ENCODE measurements around the gene TAB2.

Gene TAB2

DNA sequence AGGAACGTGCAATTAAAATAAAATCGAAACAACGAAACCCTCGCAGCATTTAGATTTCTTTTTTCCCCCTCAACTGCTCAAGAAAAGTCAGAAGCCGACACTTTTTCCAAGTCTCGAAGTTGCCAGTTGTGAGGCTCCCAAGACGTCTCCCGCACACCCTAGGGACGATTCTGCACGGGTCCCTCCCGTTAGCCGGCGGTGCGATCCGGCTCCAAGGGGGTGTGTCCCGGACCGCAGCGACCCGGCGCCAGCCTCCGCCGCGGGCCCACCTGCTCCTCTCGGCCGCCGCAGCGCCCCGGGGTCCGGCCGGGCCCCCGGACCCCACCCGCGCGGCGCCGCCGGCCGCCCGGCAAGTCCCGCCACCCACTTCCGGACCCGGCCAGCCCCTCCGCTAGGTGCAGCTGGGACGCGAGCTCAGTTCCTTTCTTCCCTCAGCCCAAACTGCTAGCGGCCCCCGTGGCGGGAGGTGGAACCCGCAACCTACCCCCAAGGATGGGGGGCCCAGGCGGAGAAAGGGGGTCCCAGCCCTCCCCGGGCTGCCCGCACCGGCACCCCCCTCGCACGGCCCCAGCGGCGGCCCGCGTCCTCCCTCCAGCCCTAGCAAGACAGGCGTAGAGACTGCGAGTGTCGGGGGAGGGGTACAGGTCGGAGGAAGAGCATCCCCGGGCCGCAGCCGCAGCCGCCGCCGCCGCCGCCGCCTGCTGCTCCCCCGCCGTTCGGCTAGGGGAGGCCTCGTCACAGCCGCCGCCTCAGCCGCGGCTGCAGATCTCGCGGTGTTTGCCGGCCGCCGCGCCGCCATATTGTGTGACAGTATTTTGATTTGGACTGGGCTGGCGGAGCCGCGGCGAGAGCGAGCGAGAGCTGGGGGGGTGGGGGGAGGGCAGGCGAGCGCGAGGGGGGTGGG is 520 bp upstream of the TAB2 start (continued):
- TF ChIP-seq ZNF354C (tag by site-specific recombination; IDR thresholded peaks at IDR 0.05; ENCODE audit: borderline replicate concordance, low read depth) (no peak), INSM2 (tag by site-specific recombination; IDR thresholded peaks at IDR 0.05) (no peak), ZNF777 (tag by site-specific recombination; IDR thresholded peaks at IDR 0.05; ENCODE audit: borderline replicate concordance) (peak; percentile 37; the same call in 1 of the 2 replicates), SP2 (tag by site-specific recombination; IDR thresholded peaks at IDR 0.05) (no peak), ZNF37A (tag by site-specific recombination; IDR thresholded peaks at IDR 0.05) (peak; percentile 63; the same call in 1 of the 2 replicates), ZNF138 (tag by site-specific recombination; IDR thresholded peaks at IDR 0.05; ENCODE audit: borderline replicate concordance) (no peak), ZIC2 (tag by site-specific recombination; IDR thresholded peaks at IDR 0.05) (peak; percentile 58), ZNF394 (tag by site-specific recombination; IDR thresholded peaks at IDR 0.05; ENCODE audit: borderline replicate concordance) (peak; percentile 45; the same call in 1 of the 2 replicates), HOXD13 (CRISPR knock-in tag; IDR thresholded peaks at IDR 0.05; ENCODE audit: borderline replicate concordance) (no peak), KLF9 (tag by site-specific recombination; IDR thresholded peaks at IDR 0.05; ENCODE audit: low read depth) (peak; percentile 57), ZBTB26 (tag by site-specific recombination; optimal IDR thresholded peaks at IDR 0.05) (peak; percentile 71), ZNF184 (tag by site-specific recombination; IDR thresholded peaks at IDR 0.05) (no peak), GFI1B (tag by site-specific recombination; IDR thresholded peaks at IDR 0.05) (no peak), ZSCAN5A (tag by site-specific recombination; IDR thresholded peaks at IDR 0.05) (peak; percentile 87; the same call in 1 of the 2 replicates), ZNF416 (tag by site-specific recombination; IDR thresholded peaks at IDR 0.05) (no peak), ZNF544 (tag by site-specific recombination; IDR thresholded peaks at IDR 0.05) (no peak), ZNF560 (tag by site-specific recombination; IDR thresholded peaks at IDR 0.05; ENCODE audit: borderline replicate concordance) (no peak), ZNF600 (tag by site-specific recombination; IDR thresholded peaks at IDR 0.05) (peak; percentile 71), AEBP2 (tag by site-specific recombination; IDR thresholded peaks at IDR 0.05; ENCODE audit: borderline replicate concordance) (no peak), ZNF610 (tag by site-specific recombination; IDR thresholded peaks at IDR 0.05; ENCODE audit: borderline replicate concordance) (no peak), ZNF707 (tag by site-specific recombination; IDR thresholded peaks at IDR 0.05) (no peak), ZXDB (tag by site-specific recombination; IDR thresholded peaks at IDR 0.05) (peak; percentile 74; the same call in 1 of the 2 replicates), HOXA7 (CRISPR knock-in tag; IDR thresholded peaks at IDR 0.05; ENCODE audit: borderline replicate concordance) (no peak), BCL6B (tag by site-specific recombination; IDR thresholded peaks at IDR 0.05) (0 out of 2 replicates have a peak, but pooled peaks have one; percentile 29), ZNF670 (tag by site-specific recombination; IDR thresholded peaks at IDR 0.05; ENCODE audit: low read depth) (no peak), SCRT2 (tag by site-specific recombination; IDR thresholded peaks at IDR 0.05) (no peak), ZNF658 (tag by site-specific recombination; IDR thresholded peaks at IDR 0.05) (no peak), PRDM1 (tag by site-specific recombination; IDR thresholded peaks at IDR 0.05) (no peak), ZEB2 (tag by site-specific recombination; IDR thresholded peaks at IDR 0.05) (peak; percentile 87; the same call in 1 of the 2 replicates)
- TF ChIP-seq, protein P1, sequence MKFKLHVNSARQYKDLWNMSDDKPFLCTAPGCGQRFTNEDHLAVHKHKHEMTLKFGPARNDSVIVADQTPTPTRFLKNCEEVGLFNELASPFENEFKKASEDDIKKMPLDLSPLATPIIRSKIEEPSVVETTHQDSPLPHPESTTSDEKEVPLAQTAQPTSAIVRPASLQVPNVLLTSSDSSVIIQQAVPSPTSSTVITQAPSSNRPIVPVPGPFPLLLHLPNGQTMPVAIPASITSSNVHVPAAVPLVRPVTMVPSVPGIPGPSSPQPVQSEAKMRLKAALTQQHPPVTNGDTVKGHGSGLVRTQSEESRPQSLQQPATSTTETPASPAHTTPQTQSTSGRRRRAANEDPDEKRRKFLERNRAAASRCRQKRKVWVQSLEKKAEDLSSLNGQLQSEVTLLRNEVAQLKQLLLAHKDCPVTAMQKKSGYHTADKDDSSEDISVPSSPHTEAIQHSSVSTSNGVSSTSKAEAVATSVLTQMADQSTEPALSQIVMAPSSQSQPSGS (tag by site-specific recombination; IDR thresholded peaks at IDR 0.05; ENCODE audit: low read depth): no peak
